Measurements from ENCODE around the gene PTCH1. TPM values are rescaled to one million over a fixed set of nuclear protein-coding genes. Genes with fewer than 3 reads are reported as not detected.

The PTCH1 gene
- total and polyA plus RNA-seq, 2 donors: 2.5 to 3.4 TPM

GRCh38 chr9:95495529-95495928 is 21.2 kb downstream of the PTCH1 start:
- Histone ChIP-seq H3K36me3 (ENCODE audit: control insufficient read depth in 2 of 2, insufficient read depth in 2 of 2, low read length in 1 of 2) (no peaks in the 10 kb centered on the region), H3K27ac (ENCODE audit: low read depth in 1 of 2, low read length in 1 of 2) (no peak overlapping the region), H3K4me3 (ENCODE audit: low read length in 2 of 2) (no peak overlapping the region), H3K4me1 (ENCODE audit: control insufficient read depth in 2 of 2, insufficient read depth in 2 of 2, low read length in 2 of 2) (peaks cover 16 to 29% of the 10 kb centered on the region in 2 donors), H3K27me3 (ENCODE audit: control insufficient read depth in 2 of 2, insufficient read depth in 1 of 2, low read length in 1 of 2) (peaks cover 20 to 70% of the 10 kb centered on the region in 2 donors), H3K9me3 (ENCODE audit: control insufficient read depth in 2 of 2, insufficient read depth in 1 of 2, low read length in 1 of 2) (peaks cover 0 to 5% of the 10 kb centered on the region in 2 donors)
- WGBS: 80% methylated on average over 3 of the region's 3 CpGs
- no peak for DNase-seq (ENCODE audit: low read depth in 6 of 9, low spot score in 9 of 9)

- Histone ChIP-seq H3K27me3 (ENCODE audit: control insufficient read depth in 2 of 2, insufficient read depth in 1 of 2, low read length in 1 of 2) (peaks cover 15 to 62% of the 10 kb centered on the region in 2 donors), H3K36me3 (ENCODE audit: control insufficient read depth in 2 of 2, insufficient read depth in 2 of 2, low read length in 1 of 2) (no peaks in the 10 kb centered on the region), H3K4me1 (ENCODE audit: control insufficient read depth in 2 of 2, insufficient read depth in 2 of 2, low read length in 2 of 2) (peaks cover 16 to 29% of the 10 kb centered on the region in 2 donors), H3K9me3 (ENCODE audit: control insufficient read depth in 2 of 2, insufficient read depth in 1 of 2, low read length in 1 of 2) (peaks cover 0 to 5% of the 10 kb centered on the region in 2 donors), H3K4me3 (ENCODE audit: low read length in 2 of 2) (peak overlapping the region in 1 of 2 donors; percentile 11), H3K27ac (ENCODE audit: low read depth in 1 of 2, low read length in 1 of 2) (peak overlapping the region; percentile 64 to 66)
- DNase-seq (ENCODE audit: low read depth in 6 of 9, low spot score in 9 of 9): peak in 5 of 9 donors; percentile 68 to 92 (median 79)
- 58% methylated on average over 29 of the region's 29 CpGs for WGBS
Measured at GRCh38 chr9:95494416-95495371, 22.1 kb downstream of the PTCH1 start.

- Histone ChIP-seq H3K4me3 (ENCODE audit: low read length in 2 of 2) (peak overlapping the region in 1 of 2 donors; percentile 11), H3K4me1 (ENCODE audit: control insufficient read depth in 2 of 2, insufficient read depth in 2 of 2, low read length in 2 of 2) (peaks cover 16 to 29% of the 10 kb centered on the region in 2 donors)
- DNase-seq (ENCODE audit: low read depth in 6 of 9, low spot score in 9 of 9): no peak
Measured at GRCh38 chr9:95494022-95494415, 22.8 kb downstream of the PTCH1 start.

DNA sequence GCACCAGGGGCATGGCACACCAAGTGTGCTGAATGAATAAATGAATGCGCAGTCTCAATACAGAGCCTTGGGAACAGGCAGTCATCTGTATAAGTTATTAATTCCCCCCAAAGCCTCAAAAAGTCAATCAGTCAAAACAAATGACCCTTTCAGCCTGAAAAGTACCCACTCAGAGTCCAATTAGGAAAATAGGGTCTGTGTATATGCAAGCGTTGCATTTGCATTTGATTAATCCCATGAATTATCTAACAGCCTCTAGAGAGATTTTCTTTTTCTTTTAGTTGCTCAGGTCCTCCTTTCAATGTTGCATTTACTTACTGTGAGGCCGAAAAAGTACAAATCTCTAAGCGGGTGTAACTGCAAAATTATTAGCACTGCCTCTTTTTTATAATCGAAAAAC is 23.4 kb downstream of the PTCH1 start:
- 95% methylated on average over 5 of the region's 5 CpGs for WGBS
- H3K36me3 ChIP-seq (ENCODE audit: control insufficient read depth in 2 of 2, insufficient read depth in 2 of 2, low read length in 1 of 2): no peaks in the 10 kb centered on the region
- no peak overlapping the region for H3K27ac ChIP-seq (ENCODE audit: low read depth in 1 of 2, low read length in 1 of 2)
- no peak for DNase-seq (ENCODE audit: low read depth in 6 of 9, low spot score in 9 of 9)
- peaks cover 0 to 5% of the 10 kb centered on the region in 2 donors for H3K9me3 ChIP-seq (ENCODE audit: control insufficient read depth in 2 of 2, insufficient read depth in 1 of 2, low read length in 1 of 2)
- no peak overlapping the region for H3K4me3 ChIP-seq (ENCODE audit: low read length in 2 of 2)
- H3K4me1 ChIP-seq (ENCODE audit: control insufficient read depth in 2 of 2, insufficient read depth in 2 of 2, low read length in 2 of 2): peaks cover 16 to 29% of the 10 kb centered on the region in 2 donors
- H3K27me3 ChIP-seq (ENCODE audit: control insufficient read depth in 2 of 2, insufficient read depth in 1 of 2, low read length in 1 of 2): peaks cover 12 to 59% of the 10 kb centered on the region in 2 donors

More at GRCh38 chr9:95494022-95494415, 22.8 kb downstream of the PTCH1 start:
- peak overlapping the region in 1 of 2 donors; percentile 64 for H3K27ac ChIP-seq (ENCODE audit: low read depth in 1 of 2, low read length in 1 of 2)
- 87% methylated on average over 26 of the region's 26 CpGs for WGBS
- no peaks in the 10 kb centered on the region for H3K36me3 ChIP-seq (ENCODE audit: control insufficient read depth in 2 of 2, insufficient read depth in 2 of 2, low read length in 1 of 2)
- H3K27me3 ChIP-seq (ENCODE audit: control insufficient read depth in 2 of 2, insufficient read depth in 1 of 2, low read length in 1 of 2): peaks cover 15 to 61% of the 10 kb centered on the region in 2 donors
- peaks cover 0 to 5% of the 10 kb centered on the region in 2 donors for H3K9me3 ChIP-seq (ENCODE audit: control insufficient read depth in 2 of 2, insufficient read depth in 1 of 2, low read length in 1 of 2)

GRCh38 chr9:95491543-95492320 is 25.0 kb downstream of the PTCH1 start:
- H3K27ac ChIP-seq (ENCODE audit: low read depth in 1 of 2, low read length in 1 of 2): no peak overlapping the region
- H3K27me3 ChIP-seq (ENCODE audit: control insufficient read depth in 2 of 2, insufficient read depth in 1 of 2, low read length in 1 of 2): peaks cover 9 to 54% of the 10 kb centered on the region in 2 donors
- DNase-seq (ENCODE audit: low read depth in 6 of 9, low spot score in 9 of 9): no peak
- H3K4me1 ChIP-seq (ENCODE audit: control insufficient read depth in 2 of 2, insufficient read depth in 2 of 2, low read length in 2 of 2): peaks cover 16 to 27% of the 10 kb centered on the region in 2 donors
- H3K36me3 ChIP-seq (ENCODE audit: control insufficient read depth in 2 of 2, insufficient read depth in 2 of 2, low read length in 1 of 2): no peaks in the 10 kb centered on the region
- peaks cover 0 to 5% of the 10 kb centered on the region in 2 donors for H3K9me3 ChIP-seq (ENCODE audit: control insufficient read depth in 2 of 2, insufficient read depth in 1 of 2, low read length in 1 of 2)
- 86% methylated on average over 8 of the region's 8 CpGs for WGBS
- H3K4me3 ChIP-seq (ENCODE audit: low read length in 2 of 2): no peak overlapping the region

DNA sequence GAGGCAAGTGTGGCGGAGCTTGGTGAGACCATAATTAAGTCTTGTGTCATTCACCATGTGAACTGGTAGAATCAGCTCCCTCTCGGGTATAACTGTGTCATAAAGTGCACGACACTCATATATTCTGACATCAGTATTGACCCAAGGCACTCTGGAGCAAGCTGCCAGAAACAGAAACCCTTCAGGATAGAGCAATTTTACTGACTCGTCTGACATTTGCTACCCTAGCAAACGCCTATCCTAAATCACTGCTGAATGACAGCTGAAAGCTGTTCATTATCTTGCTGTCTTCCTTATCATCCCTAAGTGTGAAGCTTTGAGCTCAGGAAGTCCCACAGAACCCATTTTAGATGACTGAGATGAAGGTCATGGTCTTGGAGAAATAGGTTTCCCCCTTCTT is 27.8 kb downstream of the PTCH1 start:
- no peak overlapping the region for H3K27ac ChIP-seq (ENCODE audit: low read depth in 1 of 2, low read length in 1 of 2)
- peaks cover 2 to 4% of the 10 kb centered on the region in 2 donors for H3K4me1 ChIP-seq (ENCODE audit: control insufficient read depth in 2 of 2, insufficient read depth in 2 of 2, low read length in 2 of 2)
- WGBS: 92% methylated on average over 5 of the region's 5 CpGs
- peaks cover 8 to 45% of the 10 kb centered on the region in 2 donors for H3K27me3 ChIP-seq (ENCODE audit: control insufficient read depth in 2 of 2, insufficient read depth in 1 of 2, low read length in 1 of 2)
- H3K4me3 ChIP-seq (ENCODE audit: low read length in 2 of 2): no peak overlapping the region
- H3K9me3 ChIP-seq (ENCODE audit: control insufficient read depth in 2 of 2, insufficient read depth in 1 of 2, low read length in 1 of 2): peaks cover 0 to 2% of the 10 kb centered on the region in 2 donors
- no peaks in the 10 kb centered on the region for H3K36me3 ChIP-seq (ENCODE audit: control insufficient read depth in 2 of 2, insufficient read depth in 2 of 2, low read length in 1 of 2)
- no peak for DNase-seq (ENCODE audit: low read depth in 6 of 9, low spot score in 9 of 9)

DNA sequence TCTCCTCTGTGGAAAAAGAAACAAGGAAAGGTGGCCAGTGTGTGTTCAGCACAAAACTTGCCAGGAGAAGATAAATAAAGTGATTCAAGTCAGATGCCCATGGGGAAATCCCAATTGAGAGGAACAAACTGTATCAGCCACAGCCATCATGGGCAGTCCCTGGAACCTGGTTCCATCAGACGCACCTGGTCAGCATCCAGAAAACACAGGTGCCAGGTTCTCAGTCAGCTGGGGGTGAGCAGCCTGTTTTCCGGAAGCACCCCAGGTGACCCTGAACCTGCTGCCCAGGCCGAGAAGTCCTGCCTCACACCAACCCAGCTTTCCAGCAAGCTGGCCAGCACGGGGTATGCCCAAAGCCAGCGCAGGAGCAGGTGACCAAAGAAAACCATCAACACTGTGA is 30.5 kb downstream of the PTCH1 start:
- Histone ChIP-seq H3K9me3 (ENCODE audit: control insufficient read depth in 2 of 2, insufficient read depth in 1 of 2, low read length in 1 of 2) (no peaks in the 10 kb centered on the region), H3K4me1 (ENCODE audit: control insufficient read depth in 2 of 2, insufficient read depth in 2 of 2, low read length in 2 of 2) (no peaks in the 10 kb centered on the region), H3K27me3 (ENCODE audit: control insufficient read depth in 2 of 2, insufficient read depth in 1 of 2, low read length in 1 of 2) (peaks cover 11 to 40% of the 10 kb centered on the region in 2 donors), H3K27ac (ENCODE audit: low read depth in 1 of 2, low read length in 1 of 2) (no peak overlapping the region), H3K4me3 (ENCODE audit: low read length in 2 of 2) (no peak overlapping the region), H3K36me3 (ENCODE audit: control insufficient read depth in 2 of 2, insufficient read depth in 2 of 2, low read length in 1 of 2) (no peaks in the 10 kb centered on the region)
- WGBS: 95% methylated on average over 5 of the region's 5 CpGs
- no peak for DNase-seq (ENCODE audit: low read depth in 6 of 9, low spot score in 9 of 9)

- DNase-seq (ENCODE audit: low read depth in 6 of 9, low spot score in 9 of 9): no peak
- H3K4me1 ChIP-seq (ENCODE audit: control insufficient read depth in 2 of 2, insufficient read depth in 2 of 2, low read length in 2 of 2): no peaks in the 10 kb centered on the region
- H3K27ac ChIP-seq (ENCODE audit: low read depth in 1 of 2, low read length in 1 of 2): no peak overlapping the region
- no peaks in the 10 kb centered on the region for H3K36me3 ChIP-seq (ENCODE audit: control insufficient read depth in 2 of 2, insufficient read depth in 2 of 2, low read length in 1 of 2)
- WGBS: 90% methylated on average over 3 of the region's 3 CpGs
- peaks cover 11 to 50% of the 10 kb centered on the region in 2 donors for H3K27me3 ChIP-seq (ENCODE audit: control insufficient read depth in 2 of 2, insufficient read depth in 1 of 2, low read length in 1 of 2)
- no peak overlapping the region for H3K4me3 ChIP-seq (ENCODE audit: low read length in 2 of 2)
- no peaks in the 10 kb centered on the region for H3K9me3 ChIP-seq (ENCODE audit: control insufficient read depth in 2 of 2, insufficient read depth in 1 of 2, low read length in 1 of 2)
Measured at GRCh38 chr9:95484225-95484624, 32.5 kb downstream of the PTCH1 start.

Data from thymus (tissue), 11 donors.